Body of pancreas (tissue), 4 donors: Measurements from ENCODE around the gene GRPEL2.

ENCODE experiments used
- CTCF ChIP-seq, 7 experiments: fragments of 450-650 bp in 4 of 7; fragments of 200-600 bp in 3 of 7; sonication (generic) in 3 of 7; IDR thresholded peaks; one replicate each; pipeline ENCODE4 v1.5.1; 2016 to 2019; ENCODE audit warnings: antibody characterized with exemption in 7 of 7
- POLR2A ChIP-seq, 3 donors: fragments of 450-650 bp; IDR thresholded peaks; one replicate each; pipeline ENCODE4 v1.6.1; 2016; ENCODE audit warnings: antibody characterized with exemption in 3 of 3, mild to moderate bottlenecking in 2 of 3

GRCh38 chr5:149313151-149313841 lies 32.0 kb upstream of the GRPEL2 start:
- TF ChIP-seq CTCF (IDR thresholded peaks at IDR 0.05) (no peak), POLR2A (IDR thresholded peaks at IDR 0.05) (no peak)
